GM10266 (cell line): Measurements from ENCODE around the gene PLEKHG5.
"Not testable (repeated sequence)": the region's sequence is repeated elsewhere in the genome, so short reads cannot be mapped to it uniquely, and the experiment has no call there.

Experiments
- DNase-seq: peaks from one replicate; pipeline ENCODE4 v3.0.0; 2012; ENCODE audit errors: extremely low spot score
- TF ChIP-seq, protein P1 (sequence below): IDR thresholded peaks from 2 replicates; pipeline ENCODE4 v1.5.1; 2012; ENCODE audit warnings: mild to moderate bottlenecking, low read depth; ENCODE audit not compliant: control insufficient read depth, insufficient read depth; ENCODE audit errors: missing control alignments

PLEKHG5 gene

DNA sequence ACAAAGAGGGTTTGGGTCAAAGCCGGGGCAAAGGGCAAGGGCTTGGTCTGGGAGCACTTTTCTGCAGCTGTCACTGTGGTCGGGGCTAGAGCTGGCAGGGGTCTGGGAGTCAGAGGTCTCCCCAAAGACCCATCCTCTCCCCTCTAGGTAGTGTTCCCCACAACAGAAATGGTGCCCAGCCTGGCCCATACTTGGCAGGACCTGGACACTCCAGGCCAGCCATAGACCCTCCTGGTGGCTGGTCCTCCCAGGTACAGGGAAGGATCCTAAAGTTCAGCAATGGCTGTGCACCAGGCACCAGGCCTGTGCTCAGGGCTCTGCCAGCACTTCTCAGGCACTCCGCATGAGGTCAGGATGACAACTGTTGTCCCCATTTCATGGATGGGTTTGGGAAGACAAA lies 55.9 kb downstream of the PLEKHG5 start:
- no peak for DNase-seq
- TF ChIP-seq, protein P1, sequence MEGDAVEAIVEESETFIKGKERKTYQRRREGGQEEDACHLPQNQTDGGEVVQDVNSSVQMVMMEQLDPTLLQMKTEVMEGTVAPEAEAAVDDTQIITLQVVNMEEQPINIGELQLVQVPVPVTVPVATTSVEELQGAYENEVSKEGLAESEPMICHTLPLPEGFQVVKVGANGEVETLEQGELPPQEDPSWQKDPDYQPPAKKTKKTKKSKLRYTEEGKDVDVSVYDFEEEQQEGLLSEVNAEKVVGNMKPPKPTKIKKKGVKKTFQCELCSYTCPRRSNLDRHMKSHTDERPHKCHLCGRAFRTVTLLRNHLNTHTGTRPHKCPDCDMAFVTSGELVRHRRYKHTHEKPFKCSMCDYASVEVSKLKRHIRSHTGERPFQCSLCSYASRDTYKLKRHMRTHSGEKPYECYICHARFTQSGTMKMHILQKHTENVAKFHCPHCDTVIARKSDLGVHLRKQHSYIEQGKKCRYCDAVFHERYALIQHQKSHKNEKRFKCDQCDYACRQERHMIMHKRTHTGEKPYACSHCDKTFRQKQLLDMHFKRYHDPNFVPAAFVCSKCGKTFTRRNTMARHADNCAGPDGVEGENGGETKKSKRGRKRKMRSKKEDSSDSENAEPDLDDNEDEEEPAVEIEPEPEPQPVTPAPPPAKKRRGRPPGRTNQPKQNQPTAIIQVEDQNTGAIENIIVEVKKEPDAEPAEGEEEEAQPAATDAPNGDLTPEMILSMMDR: no peak

DNA sequence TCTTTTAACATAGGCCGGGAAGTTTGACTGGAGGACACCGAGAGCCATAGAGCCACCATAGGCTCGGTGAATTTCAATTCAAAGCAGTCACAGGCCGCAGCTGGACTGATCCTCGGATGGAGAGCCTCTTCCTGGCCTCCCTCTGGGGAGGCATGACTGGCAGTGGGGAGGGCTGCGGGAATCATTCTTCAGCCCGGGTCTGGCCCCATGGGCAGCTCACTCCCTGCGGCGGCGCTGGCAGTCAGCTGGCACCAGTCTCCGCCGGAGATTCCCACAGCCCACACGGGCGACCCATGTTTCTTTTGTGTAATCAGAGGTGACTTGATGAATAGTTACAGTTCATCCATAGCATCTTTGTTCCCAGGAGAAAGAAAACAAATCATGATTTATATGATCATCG lies 56.3 kb downstream of the PLEKHG5 start:
- TF ChIP-seq, protein P1: no peak
- no peak for DNase-seq

DNA sequence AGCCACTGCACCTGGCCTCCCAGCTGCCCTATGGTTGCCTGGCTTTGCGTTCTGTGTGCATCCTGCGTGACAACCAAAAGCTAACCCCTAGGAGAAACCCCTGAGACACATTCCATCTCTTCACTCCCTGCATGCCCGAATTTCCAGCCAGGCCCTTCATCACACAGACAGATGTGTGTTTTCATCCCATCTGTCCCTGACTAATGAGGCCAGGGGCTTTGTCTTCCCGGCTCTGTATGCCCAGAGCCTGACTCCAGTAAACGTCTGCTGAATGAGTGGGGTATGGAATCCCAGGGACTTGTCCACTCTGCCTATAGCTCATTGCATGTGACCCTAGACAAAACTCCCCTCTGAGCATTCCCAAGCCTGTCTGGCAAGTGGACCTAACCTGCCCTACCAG lies 57.3 kb downstream of the PLEKHG5 start:
- TF ChIP-seq, protein P1: no peak
- no peak for DNase-seq

DNA sequence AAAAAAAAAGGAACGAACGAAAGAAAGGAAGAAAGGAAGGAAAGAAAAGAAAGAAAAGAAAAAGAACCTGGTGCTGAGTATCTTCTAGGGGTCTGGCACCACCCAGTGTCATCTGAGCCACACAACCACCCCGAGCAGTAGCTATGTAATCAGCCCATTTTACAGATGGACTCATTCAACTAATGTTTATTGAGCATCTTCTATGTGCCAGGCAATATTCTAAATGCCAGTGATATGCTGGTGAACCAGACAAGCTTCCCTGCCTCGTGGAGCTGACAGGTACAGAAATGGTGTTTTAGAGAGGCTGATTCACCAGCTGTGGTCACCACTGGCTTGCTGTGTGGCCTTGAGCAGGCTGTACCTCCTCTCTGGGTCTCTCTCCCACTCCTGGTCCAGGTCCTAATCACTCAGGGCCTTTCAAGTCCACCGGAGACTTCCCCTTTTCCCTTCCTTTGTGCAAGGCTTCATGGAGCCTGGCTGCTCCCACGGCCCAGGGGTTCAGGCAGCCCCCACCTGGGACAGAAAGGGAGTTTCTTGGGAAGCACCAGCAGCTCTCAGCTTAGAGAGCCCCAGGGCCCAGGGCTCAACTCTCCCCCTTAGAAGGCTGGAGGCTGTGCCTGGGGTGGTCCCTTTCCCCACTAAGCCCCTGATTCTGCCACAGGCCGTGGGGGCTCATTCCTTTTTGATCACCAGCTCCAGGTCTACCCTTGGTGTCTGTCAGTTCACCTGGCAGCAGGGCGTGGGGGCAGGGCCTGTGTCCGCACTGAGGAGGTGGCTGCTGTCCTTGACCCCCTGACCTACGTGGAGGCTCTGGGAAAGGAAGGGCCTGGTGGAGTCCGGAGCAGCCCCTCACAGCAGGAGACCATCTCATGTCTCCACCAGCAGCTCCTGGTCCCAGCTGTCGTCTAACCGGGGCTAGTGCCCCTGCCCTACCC lies 59.6 kb downstream of the PLEKHG5 start:
- DNase-seq: not testable (repeated sequence)

DNA sequence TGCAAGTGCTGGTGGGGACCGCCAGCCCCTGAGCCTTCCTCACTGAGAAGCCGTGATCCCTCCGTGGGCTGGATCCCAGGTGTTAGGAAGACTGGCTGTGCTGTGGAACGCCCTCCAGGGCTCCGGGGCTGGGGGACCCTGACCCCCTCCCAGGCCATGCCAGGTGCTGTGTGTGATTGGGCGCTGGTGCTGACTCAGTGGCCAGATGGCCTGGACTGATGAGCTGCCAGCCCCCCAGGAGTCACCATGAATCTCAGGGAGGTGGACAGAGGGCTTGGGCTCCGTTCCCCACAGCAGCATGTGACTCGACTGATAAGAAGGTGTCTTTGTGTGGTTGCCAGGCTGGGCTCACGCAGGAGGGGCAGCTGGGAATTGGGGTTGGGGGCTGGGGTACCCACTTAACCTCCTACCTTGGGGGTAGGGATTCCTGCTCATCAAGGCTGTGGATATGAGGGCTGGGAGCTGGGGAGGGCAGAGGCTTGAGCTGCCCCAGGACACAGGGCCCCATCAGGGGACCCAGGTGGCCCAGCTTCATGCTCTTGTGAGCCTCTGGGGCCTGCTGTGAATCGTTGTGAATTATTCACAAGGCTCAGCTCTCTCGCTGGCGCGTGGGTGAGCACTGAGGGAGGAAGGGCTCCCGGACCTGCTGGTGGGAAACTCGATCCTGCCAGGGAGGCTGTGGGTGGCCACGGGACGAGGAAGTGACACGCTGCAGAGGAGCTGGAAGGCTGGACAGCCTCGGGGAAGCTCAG lies 61.6 kb downstream of the PLEKHG5 start:
- DNase-seq: not testable (repeated sequence)

DNA sequence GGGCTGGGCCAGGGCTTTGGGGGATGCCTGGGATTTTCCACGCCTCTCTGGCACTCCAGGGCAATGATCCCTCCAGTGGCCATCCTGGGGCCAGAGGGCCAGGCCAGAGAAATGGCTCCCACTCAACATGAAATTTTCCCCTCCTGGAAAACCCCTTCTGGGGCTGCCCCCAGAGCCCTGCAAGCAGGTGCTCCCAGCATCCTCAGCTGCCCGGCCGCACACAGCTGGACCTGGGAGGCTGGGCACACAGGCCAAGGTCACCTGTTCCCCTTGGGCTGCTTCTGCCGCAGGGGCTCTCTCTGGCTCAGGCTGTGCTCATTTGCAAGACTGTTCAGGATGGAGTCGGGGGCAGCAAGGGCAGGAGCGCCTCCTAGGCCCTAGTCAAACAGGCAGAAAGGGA lies 63.0 kb downstream of the PLEKHG5 start:
- not testable (repeated sequence) for DNase-seq

DNA sequence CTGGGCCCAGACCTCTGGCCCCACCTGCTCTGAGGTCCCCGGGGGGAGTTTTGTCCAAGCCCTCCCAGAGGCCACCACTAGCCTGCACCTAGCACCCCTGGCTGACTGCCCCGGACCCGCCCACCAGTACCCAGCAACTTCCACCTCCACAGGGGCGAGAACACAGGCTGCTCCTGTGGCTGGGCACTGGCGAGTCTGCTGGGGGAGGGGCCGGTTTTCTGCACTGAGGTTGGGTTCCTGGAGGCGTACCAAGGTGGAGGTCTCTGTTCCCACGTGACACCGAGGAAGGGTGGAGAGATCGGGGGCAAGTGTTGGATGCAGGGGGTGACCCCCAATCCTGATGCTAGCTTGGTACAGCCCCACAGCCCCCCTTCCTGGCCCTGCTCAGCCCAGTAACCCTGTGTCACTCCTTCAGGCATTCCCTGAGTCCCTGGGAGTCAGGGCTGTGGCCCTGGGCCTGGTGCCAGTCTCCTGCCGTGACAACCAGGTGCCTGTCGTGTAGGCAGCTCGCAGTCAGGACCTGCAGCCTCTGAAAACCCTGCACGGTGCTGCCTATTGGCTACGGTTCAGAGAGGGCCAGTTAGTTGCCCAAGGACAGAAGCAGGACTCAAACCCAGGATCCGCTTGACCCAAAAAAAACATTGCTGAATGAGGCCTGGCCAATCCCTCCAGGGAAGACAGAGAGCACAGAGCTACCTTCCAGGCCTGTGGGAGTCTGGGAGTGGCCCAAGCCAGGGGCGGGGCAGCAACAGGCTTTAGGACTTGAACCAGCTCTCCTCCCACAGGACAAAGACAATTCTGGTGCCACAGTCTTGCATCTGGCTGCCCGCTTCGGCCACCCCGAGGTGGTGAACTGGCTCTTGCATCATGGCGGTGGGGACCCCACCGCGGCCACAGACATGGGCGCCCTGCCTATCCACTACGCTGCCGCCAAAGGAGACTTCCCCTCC lies 63.8 kb downstream of the PLEKHG5 start:
- DNase-seq: no peak
- TF ChIP-seq, protein P1: no peak

DNA sequence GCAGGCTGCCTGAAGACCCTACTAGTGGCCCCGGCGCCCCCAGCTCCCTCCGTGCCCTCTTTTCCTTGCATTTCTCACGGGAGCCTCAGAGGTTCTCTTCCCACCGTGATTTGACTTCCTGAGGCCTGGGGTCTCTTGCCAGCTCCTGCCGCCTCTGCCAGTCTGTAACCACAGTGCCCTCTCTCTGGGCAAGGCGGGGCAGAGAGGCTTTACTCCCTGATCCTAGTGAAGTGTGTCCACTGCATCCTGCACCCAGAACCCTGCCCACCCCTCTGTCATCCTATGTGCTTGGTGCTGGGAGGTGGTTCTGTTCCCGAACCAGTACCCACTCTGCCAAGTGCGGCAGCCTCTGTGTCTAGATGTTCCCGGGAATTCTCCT lies 64.5 kb downstream of the PLEKHG5 start:
- DNase-seq: no peak
- TF ChIP-seq, protein P1: no peak
